Measurements from ENCODE around the gene DPP6. TPM values are rescaled to one million over a fixed set of nuclear protein-coding genes. Genes with fewer than 3 reads are reported as not detected.

Gene DPP6
- total and polyA plus RNA-seq, 2 experiments from 2014 or later = not detected

DNA sequence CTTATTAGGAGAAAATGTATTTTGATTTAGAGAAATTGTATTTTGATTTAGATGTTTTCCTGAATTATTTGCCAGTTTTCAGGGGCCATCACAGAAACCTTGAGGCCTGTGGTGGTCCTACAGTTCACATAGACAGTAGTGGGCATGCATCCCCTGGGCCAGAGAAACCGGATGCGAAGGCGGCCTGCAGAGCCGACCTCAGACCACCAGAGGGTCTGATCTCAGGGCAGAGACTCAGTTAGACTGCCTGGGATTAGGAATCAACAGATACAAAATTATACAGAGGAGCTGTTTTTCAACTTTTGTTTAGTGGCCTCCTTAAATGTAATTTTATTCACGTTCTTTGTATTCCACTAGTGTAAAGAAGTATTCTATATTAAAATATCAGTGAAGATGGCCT, 792.3 kb downstream of the DPP6 start (continued):
- TF ChIP-seq, protein P1, sequence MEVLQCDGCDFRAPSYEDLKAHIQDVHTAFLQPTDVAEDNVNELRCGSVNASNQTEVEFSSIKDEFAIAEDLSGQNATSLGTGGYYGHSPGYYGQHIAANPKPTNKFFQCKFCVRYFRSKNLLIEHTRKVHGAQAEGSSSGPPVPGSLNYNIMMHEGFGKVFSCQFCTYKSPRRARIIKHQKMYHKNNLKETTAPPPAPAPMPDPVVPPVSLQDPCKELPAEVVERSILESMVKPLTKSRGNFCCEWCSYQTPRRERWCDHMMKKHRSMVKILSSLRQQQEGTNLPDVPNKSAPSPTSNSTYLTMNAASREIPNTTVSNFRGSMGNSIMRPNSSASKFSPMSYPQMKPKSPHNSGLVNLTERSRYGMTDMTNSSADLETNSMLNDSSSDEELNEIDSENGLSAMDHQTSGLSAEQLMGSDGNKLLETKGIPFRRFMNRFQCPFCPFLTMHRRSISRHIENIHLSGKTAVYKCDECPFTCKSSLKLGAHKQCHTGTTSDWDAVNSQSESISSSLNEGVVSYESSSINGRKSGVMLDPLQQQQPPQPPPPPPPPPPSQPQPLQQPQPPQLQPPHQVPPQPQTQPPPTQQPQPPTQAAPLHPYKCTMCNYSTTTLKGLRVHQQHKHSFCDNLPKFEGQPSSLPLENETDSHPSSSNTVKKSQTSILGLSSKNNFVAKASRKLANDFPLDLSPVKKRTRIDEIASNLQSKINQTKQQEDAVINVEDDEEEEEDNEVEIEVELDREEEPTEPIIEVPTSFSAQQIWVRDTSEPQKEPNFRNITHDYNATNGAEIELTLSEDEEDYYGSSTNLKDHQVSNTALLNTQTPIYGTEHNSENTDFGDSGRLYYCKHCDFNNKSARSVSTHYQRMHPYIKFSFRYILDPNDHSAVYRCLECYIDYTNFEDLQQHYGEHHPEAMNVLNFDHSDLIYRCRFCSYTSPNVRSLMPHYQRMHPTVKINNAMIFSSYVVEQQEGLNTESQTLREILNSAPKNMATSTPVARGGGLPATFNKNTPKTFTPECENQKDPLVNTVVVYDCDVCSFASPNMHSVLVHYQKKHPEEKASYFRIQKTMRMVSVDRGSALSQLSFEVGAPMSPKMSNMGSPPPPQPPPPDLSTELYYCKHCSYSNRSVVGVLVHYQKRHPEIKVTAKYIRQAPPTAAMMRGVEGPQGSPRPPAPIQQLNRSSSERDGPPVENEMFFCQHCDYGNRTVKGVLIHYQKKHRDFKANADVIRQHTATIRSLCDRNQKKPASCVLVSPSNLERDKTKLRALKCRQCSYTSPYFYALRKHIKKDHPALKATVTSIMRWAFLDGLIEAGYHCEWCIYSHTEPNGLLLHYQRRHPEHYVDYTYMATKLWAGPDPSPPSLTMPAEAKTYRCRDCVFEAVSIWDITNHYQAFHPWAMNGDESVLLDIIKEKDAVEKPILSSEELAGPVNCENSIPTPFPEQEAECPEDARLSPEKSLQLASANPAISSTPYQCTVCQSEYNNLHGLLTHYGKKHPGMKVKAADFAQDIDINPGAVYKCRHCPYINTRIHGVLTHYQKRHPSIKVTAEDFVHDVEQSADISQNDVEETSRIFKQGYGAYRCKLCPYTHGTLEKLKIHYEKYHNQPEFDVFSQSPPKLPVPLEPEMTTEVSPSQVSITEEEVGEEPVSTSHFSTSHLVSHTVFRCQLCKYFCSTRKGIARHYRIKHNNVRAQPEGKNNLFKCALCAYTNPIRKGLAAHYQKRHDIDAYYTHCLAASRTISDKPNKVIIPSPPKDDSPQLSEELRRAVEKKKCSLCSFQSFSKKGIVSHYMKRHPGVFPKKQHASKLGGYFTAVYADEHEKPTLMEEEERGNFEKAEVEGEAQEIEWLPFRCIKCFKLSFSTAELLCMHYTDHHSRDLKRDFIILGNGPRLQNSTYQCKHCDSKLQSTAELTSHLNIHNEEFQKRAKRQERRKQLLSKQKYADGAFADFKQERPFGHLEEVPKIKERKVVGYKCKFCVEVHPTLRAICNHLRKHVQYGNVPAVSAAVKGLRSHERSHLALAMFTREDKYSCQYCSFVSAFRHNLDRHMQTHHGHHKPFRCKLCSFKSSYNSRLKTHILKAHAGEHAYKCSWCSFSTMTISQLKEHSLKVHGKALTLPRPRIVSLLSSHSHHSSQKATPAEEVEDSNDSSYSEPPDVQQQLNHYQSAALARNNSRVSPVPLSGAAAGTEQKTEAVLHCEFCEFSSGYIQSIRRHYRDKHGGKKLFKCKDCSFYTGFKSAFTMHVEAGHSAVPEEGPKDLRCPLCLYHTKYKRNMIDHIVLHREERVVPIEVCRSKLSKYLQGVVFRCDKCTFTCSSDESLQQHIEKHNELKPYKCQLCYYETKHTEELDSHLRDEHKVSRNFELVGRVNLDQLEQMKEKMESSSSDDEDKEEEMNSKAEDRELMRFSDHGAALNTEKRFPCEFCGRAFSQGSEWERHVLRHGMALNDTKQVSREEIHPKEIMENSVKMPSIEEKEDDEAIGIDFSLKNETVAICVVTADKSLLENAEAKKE (CRISPR knock-in tag; IDR thresholded peaks at IDR 0.05) = no peak

DNA sequence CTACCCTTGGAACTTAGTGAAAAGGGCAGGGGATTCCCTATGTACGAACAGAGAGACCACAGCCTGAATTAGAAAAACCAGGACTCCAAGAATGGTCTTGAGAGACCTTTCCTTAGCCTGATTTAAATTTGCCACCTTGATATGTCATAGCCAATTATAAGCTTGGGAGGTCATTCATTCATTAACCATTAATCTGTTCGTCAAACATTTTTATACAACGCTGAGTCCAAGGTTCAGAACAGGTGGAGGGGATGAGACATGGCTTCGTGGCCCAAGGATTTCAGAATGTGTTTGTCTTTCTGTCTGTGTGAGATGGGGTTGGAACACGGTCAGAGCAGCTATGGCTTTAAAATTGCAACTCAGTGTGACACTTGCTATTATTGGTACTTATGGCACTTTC, 792.8 kb downstream of the DPP6 start:
- no peak overlapping the region for H2AFZ ChIP-seq
- Mint-ChIP-seq H3K36me3 (ENCODE audit: low read depth) (no peaks in the 10 kb centered on the region), H3K4me1 (peaks cover 8% of the 10 kb centered on the region), H3K4me3 (no peak overlapping the region), H3K9me3 (no peaks in the 10 kb centered on the region), H3K27me3 (ENCODE audit: insufficient read depth, low read depth, poor library complexity) (peaks cover 8% of the 10 kb centered on the region), H3K27ac (no peak overlapping the region)
- no peaks in the 10 kb centered on the region for H3K9me2 ChIP-seq (ENCODE audit: insufficient read depth)
- H3K36me3 ChIP-seq (ENCODE audit: insufficient read depth) = peaks cover 14% of the 10 kb centered on the region
- no peaks in the 10 kb centered on the region for H3K27me3 ChIP-seq (ENCODE audit: insufficient read depth)
- DNase-seq (ENCODE audit: low spot score) = no peak
- H3K4me3 ChIP-seq = no peak overlapping the region
- no peaks in the 10 kb centered on the region for H4K20me1 ChIP-seq (replicated peaks; ENCODE audit: insufficient read depth)
- H3K4me1 ChIP-seq (ENCODE audit: insufficient read depth) = no peaks in the 10 kb centered on the region
- no peaks in the 10 kb centered on the region for H3K79me2 ChIP-seq (replicated peaks; ENCODE audit: insufficient read depth)
- no peaks in the 10 kb centered on the region for H3F3A ChIP-seq (replicated peaks; ENCODE audit: low read depth)
- ATAC-seq = no peak
- no peak overlapping the region for H3K4me2 ChIP-seq
- no peak overlapping the region for H3K27ac ChIP-seq (ENCODE audit: low read depth)
- TF ChIP-seq, protein P2, sequence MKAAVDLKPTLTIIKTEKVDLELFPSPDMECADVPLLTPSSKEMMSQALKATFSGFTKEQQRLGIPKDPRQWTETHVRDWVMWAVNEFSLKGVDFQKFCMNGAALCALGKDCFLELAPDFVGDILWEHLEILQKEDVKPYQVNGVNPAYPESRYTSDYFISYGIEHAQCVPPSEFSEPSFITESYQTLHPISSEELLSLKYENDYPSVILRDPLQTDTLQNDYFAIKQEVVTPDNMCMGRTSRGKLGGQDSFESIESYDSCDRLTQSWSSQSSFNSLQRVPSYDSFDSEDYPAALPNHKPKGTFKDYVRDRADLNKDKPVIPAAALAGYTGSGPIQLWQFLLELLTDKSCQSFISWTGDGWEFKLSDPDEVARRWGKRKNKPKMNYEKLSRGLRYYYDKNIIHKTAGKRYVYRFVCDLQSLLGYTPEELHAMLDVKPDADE (IDR thresholded peaks at IDR 0.05) = no peak
- TF ChIP-seq ZNF114 (CRISPR knock-in tag; IDR thresholded peaks at IDR 0.05) (no peak), POLR2AphosphoS5 (IDR thresholded peaks at IDR 0.05; ENCODE audit: low read depth) (no peak), EZH2phosphoT487 (IDR thresholded peaks at IDR 0.05; ENCODE audit: unreplicated experiment) (no peak), CREB1 (CRISPR knock-in tag; IDR thresholded peaks at IDR 0.05; ENCODE audit: low read depth) (no peak), NANOG (IDR thresholded peaks at IDR 0.05; ENCODE audit: borderline replicate concordance) (no peak), STAT1 (IDR thresholded peaks at IDR 0.05; ENCODE audit: unreplicated experiment) (no peak)
- TF ChIP-seq, protein P1 (CRISPR knock-in tag; IDR thresholded peaks at IDR 0.05) = no peak
